ENCODE results near the gene SMO.

- TF ChIP-seq, protein P1, sequence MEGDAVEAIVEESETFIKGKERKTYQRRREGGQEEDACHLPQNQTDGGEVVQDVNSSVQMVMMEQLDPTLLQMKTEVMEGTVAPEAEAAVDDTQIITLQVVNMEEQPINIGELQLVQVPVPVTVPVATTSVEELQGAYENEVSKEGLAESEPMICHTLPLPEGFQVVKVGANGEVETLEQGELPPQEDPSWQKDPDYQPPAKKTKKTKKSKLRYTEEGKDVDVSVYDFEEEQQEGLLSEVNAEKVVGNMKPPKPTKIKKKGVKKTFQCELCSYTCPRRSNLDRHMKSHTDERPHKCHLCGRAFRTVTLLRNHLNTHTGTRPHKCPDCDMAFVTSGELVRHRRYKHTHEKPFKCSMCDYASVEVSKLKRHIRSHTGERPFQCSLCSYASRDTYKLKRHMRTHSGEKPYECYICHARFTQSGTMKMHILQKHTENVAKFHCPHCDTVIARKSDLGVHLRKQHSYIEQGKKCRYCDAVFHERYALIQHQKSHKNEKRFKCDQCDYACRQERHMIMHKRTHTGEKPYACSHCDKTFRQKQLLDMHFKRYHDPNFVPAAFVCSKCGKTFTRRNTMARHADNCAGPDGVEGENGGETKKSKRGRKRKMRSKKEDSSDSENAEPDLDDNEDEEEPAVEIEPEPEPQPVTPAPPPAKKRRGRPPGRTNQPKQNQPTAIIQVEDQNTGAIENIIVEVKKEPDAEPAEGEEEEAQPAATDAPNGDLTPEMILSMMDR (IDR thresholded peaks at IDR 0.05; ENCODE audit: insufficient read depth, low read length, poor library complexity, severe bottlenecking), result no peak
- TF ChIP-seq EZH2phosphoT487 (conservative IDR thresholded peaks at IDR 0.05; ENCODE audit: low read length), result no peak
Observed at GRCh38 chr7:129212126-129212525, 23.7 kb downstream of the SMO start.

Measured in SU-DHL-6 (cell line).